Testis (tissue), 3 donors: ENCODE measurements around the gene CARD8. TPM values are rescaled to one million over a fixed set of nuclear protein-coding genes. Genes with fewer than 3 reads are reported as not detected.

ENCODE experiments used
- DNase-seq: peaks from one replicate; pipeline ENCODE4 v3.0.0-alpha.2; 2019
- H3K27ac ChIP-seq, 2 donors: fragments of 200-600 bp; sonication (generic); one replicate each; pipeline ENCODE4 v1.5.1; 2019
- H3K27me3 ChIP-seq: fragments of 200-600 bp; sonication (generic); one replicate; pipeline ENCODE4 v1.5.1; 2019
- H3K36me3 ChIP-seq: fragments of 200-600 bp; sonication (generic); one replicate; pipeline ENCODE4 v1.5.1; 2017; ENCODE audit warnings: low read depth; ENCODE audit errors: missing control alignments
- H3K4me1 ChIP-seq: fragments of 200-600 bp; sonication (generic); one replicate; pipeline ENCODE4 v1.5.1; 2019
- H3K4me3 ChIP-seq, 2 donors: fragments of 200-600 bp; sonication (generic); one replicate each; pipeline ENCODE4 v1.5.1; 2017 to 2019
- H3K9me3 ChIP-seq: fragments of 200-600 bp; sonication (generic); one replicate; pipeline ENCODE4 v1.5.1; 2017
- POLR2A ChIP-seq: fragments of 450-650 bp; IDR thresholded peaks from one replicate; pipeline ENCODE4 v1.6.1; 2017; ENCODE audit warnings: antibody characterized with exemption, mild to moderate bottlenecking, moderate library complexity
- WGBS, 2 donors: methylation state at CpG; one replicate each; pipeline ENCODE4 v1.1.5; 2018; 5-methylcytosine and 5-hydroxymethylcytosine counted together
- intact Hi-C: fragments of 100-400 bp; cut with DNase I; formaldehyde crosslinking; loops from one replicate; pipeline ENCODE4 v1.15.1; 2023; ENCODE audit warnings: low total_unique reads
- polyA plus RNA-seq: library from polyadenylated mRNA; stranded (reverse); fragments of 350-450 nt; fragmentation: Illumina TruSeq; extraction: RNeasy Lipid Tissue Mini Kit (QIAGEN cat#74804); gene quantifications from one replicate; pipeline ENCODE4 v1.2.3, GENCODE V29; 2014; ENCODE audit warnings: low read depth, low replicate concordance; ENCODE audit not compliant: insufficient read depth
- total RNA-seq, 2 donors: library from RNA; depleted of rRNA; stranded (reverse); fragments of >200 nt; gene quantifications; one replicate each; pipeline ENCODE4 v1.2.3, GENCODE V29; 2016
- TF ChIP-seq, protein P1 (sequence below), 3 experiments: fragments of 450-650 bp in 2 of 3; fragments of 200-600 bp in 1 of 3; sonication (generic) in 1 of 3; IDR thresholded peaks; one replicate each; pipeline ENCODE4 v1.5.1; 2016 to 2019; ENCODE audit warnings: antibody characterized with exemption in 3 of 3, mild to moderate bottlenecking in 2 of 3, moderate library complexity in 1 of 3

The CARD8 gene
- total and polyA plus RNA-seq, 3 donors from 2014 or later: 45.4 to 68.4 (median 53.9) TPM

DNA sequence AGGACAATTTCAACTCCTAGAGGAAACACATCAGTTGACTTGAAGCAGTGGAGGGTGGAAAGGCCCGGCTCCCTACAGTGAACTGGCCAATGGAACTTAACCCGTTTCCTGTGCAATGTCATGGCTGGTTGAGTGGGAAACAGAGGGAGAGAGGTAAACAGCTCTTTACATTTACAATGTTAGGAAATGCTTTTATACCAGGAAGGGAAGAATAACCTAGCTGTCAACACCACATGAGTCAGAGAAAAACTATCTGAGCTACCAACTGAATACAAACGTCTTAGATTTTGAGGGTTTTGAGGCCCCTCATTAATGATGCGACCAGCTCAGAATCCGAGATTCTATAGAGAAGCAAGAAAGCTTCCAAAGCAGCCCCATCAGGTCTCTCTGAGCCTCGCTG is 36.7 kb downstream of the CARD8 start:
- 80 to 85% methylated on average over 6 of the region's 6 CpGs for WGBS, 2 donors
- no peak for TF ChIP-seq POLR2A
- TF ChIP-seq, protein P1, sequence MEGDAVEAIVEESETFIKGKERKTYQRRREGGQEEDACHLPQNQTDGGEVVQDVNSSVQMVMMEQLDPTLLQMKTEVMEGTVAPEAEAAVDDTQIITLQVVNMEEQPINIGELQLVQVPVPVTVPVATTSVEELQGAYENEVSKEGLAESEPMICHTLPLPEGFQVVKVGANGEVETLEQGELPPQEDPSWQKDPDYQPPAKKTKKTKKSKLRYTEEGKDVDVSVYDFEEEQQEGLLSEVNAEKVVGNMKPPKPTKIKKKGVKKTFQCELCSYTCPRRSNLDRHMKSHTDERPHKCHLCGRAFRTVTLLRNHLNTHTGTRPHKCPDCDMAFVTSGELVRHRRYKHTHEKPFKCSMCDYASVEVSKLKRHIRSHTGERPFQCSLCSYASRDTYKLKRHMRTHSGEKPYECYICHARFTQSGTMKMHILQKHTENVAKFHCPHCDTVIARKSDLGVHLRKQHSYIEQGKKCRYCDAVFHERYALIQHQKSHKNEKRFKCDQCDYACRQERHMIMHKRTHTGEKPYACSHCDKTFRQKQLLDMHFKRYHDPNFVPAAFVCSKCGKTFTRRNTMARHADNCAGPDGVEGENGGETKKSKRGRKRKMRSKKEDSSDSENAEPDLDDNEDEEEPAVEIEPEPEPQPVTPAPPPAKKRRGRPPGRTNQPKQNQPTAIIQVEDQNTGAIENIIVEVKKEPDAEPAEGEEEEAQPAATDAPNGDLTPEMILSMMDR (IDR thresholded peaks at IDR 0.05): no peak
- intact Hi-C loops: no loop called here
- Histone ChIP-seq H3K27me3 (no peaks in the 10 kb centered on the region), H3K36me3 (no peaks in the 10 kb centered on the region), H3K27ac (peak overlapping the region in 1 of 2 donors; percentile 44), H3K9me3 (no peaks in the 10 kb centered on the region), H3K4me1 (peaks cover 6% of the 10 kb centered on the region), H3K4me3 (no peak overlapping the region)
- DNase-seq: no peak

DNA sequence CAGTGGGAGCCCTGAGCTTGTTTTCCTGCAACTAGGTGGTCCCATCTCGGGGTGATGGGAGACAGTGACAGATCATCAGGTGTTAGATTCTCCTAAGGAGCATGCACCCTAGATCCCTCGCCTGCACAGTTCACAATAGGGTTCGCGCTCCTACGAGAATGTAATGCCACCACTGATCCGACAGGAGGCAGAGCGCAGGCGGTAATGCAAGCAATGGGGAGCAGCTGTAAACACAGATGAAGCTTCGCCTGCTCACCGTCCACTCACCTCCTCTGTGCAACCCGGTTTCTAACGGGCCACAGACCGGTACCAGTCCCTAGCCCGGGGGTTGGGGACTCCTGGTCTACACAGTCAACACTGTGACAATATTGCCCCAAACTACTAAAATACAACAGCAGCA is 38.8 kb downstream of the CARD8 start:
- 86 to 92% methylated on average over 14 of the region's 14 CpGs for WGBS, 2 donors

DNA sequence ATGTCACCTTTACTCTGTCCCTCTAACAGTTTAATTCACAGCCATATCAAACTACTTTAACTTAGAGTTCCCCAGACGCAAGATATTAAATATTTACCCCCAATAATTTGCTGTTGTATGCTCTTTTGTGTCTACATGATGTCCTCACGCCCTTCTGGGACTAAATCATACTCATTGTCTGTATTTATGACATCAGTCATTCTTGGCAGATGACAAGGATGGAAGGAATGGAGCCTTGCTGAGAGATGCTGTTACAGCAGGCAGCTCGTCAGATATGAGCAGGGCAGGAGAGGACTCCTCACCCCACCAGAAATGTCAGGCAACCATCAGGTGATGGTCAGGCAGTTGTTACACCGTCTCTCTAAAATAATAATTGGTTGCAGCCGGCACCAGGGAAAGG is 41.8 kb downstream of the CARD8 start:
- no peak for DNase-seq
- TF ChIP-seq, protein P1 (IDR thresholded peaks at IDR 0.05): no peak
- no peak for TF ChIP-seq POLR2A
- 72 to 78% methylated on average over 5 of the region's 5 CpGs for WGBS, 2 donors
- no peak overlapping the region for H3K27ac ChIP-seq
- no peaks in the 10 kb centered on the region for H3K4me1 ChIP-seq
- no peaks in the 10 kb centered on the region for H3K27me3 ChIP-seq
- H3K9me3 ChIP-seq: no peaks in the 10 kb centered on the region
- no peaks in the 10 kb centered on the region for H3K36me3 ChIP-seq
- intact Hi-C loops: no loop called here
- H3K4me3 ChIP-seq: no peak overlapping the region

More for the DNA sequence above, 38.8 kb downstream of the CARD8 start:
- TF ChIP-seq, protein P1 (IDR thresholded peaks at IDR 0.05): no peak
- no peak for TF ChIP-seq POLR2A
- no peak overlapping the region for H3K27ac ChIP-seq
- intact Hi-C loops: no loop called here
- peaks cover 6% of the 10 kb centered on the region for H3K4me1 ChIP-seq
- no peak overlapping the region for H3K4me3 ChIP-seq
- no peaks in the 10 kb centered on the region for H3K36me3 ChIP-seq
- no peaks in the 10 kb centered on the region for H3K9me3 ChIP-seq
- DNase-seq: no peak
- H3K27me3 ChIP-seq: no peaks in the 10 kb centered on the region

DNA sequence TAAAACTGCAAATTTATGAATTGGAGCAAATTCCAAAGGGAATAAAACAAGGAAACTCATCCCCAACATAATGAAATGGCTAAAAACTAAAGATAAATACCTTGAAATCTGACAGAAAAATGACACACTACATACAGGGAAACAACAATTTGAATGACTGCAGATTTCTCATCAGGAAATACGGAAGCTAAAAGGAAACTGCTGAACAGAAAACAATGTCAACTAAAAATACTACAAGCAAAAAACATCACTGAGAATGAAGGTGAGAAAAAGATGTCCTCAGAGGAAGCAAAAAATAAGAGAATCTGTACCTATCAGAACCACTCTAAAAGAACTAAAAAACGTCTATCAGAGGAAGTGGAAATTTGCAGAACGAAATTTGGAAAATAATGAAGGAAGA is 45.7 kb downstream of the CARD8 start:
- intact Hi-C loops: no loop called here
- Histone ChIP-seq H3K4me3 (no peak overlapping the region), H3K4me1 (no peaks in the 10 kb centered on the region), H3K36me3 (no peaks in the 10 kb centered on the region), H3K9me3 (no peaks in the 10 kb centered on the region), H3K27me3 (no peaks in the 10 kb centered on the region), H3K27ac (no peak overlapping the region)
- TF ChIP-seq, protein P1 (IDR thresholded peaks at IDR 0.05): no peak
- no peak for TF ChIP-seq POLR2A
- no peak for DNase-seq
- 77 to 89% methylated on average over 3 of the region's 3 CpGs for WGBS, 2 donors

DNA sequence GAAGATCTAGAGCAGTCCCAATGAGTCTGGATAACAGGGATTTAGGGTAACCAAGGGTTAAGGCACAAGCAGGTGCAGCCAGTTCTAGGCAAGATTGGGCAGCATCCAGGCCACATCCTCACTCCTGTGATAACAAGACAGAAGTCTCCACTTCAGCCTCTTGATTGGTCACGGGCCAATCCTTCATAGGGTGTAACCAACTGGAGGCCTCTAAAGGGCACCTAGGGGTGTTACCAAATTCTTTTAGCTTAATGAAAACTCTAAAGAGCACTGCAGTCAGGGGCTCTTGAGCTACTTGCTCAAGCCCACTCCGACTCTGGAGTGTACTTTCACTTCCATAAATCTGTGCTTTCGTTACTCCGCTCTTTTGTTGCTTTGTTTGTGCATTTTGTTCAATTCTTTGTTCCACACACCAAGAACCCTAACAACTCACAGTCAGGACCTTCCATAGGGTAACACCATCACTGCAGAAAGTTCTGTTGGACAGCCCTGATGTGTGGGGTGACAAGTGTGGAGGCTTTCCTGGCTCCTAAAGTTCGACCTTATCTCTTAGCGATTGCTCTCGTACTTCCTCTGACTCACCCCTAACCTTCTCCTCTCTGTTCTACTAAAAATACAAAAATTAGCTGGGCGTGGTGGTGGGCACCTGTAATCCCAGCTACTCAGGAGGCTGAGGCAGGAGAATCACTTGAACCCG is 49.2 kb downstream of the CARD8 start:
- no peak overlapping the region for H3K4me3 ChIP-seq
- H3K36me3 ChIP-seq: no peaks in the 10 kb centered on the region
- peaks cover 5% of the 10 kb centered on the region for H3K4me1 ChIP-seq
- 82 to 88% methylated on average over 9 of the region's 9 CpGs for WGBS, 2 donors
- H3K27ac ChIP-seq: no peak overlapping the region
- no peaks in the 10 kb centered on the region for H3K9me3 ChIP-seq
- H3K27me3 ChIP-seq: no peaks in the 10 kb centered on the region
- no peak for TF ChIP-seq POLR2A
- TF ChIP-seq, protein P1 (IDR thresholded peaks at IDR 0.05): no peak
- no peak for DNase-seq
- intact Hi-C loops: no loop called here
